Activated naive CD4-positive, alpha-beta T cell treated with anti-CD3 and anti-CD28 coated beads, Interleukin-2, amount 50 U/mL, for 16 hours (primary cell): ENCODE measurements around the gene DNAH14.

Experiments
- DNase-seq: peaks from one replicate; pipeline ENCODE4 v3.0.0-alpha.2; 2020

Gene DNAH14

GRCh38 chr1:225413708-225414375 is 484.4 kb downstream of the DNAH14 start:
- DNase-seq = no peak

- DNase-seq = no peak
Measured at GRCh38 chr1:225415307-225415706, 485.8 kb downstream of the DNAH14 start.

- no peak for DNase-seq
Measured at GRCh38 chr1:225415967-225416745, 486.7 kb downstream of the DNAH14 start.

GRCh38 chr1:225418059-225418458 is 488.6 kb downstream of the DNAH14 start:
- no peak for DNase-seq

- DNase-seq = no peak
Measured at GRCh38 chr1:225418598-225418997, 489.1 kb downstream of the DNAH14 start.

- no peak for DNase-seq
Measured at GRCh38 chr1:225422031-225422605, 492.6 kb downstream of the DNAH14 start.

GRCh38 chr1:225422795-225423517 is 493.5 kb downstream of the DNAH14 start:
- no peak for DNase-seq

- no peak for DNase-seq
Measured at GRCh38 chr1:225423518-225423855, 494.0 kb downstream of the DNAH14 start.

GRCh38 chr1:225424562-225425200 is 495.2 kb downstream of the DNAH14 start:
- no peak for DNase-seq

- no peak for DNase-seq
Measured at GRCh38 chr1:225425201-225425786, 495.8 kb downstream of the DNAH14 start.

- DNase-seq = peak; percentile 23
Measured at GRCh38 chr1:225426395-225427234, 497.1 kb downstream of the DNAH14 start.

GRCh38 chr1:225427235-225428067 is 498.0 kb downstream of the DNAH14 start, which contains the start of gene LBR:
TSS of gene LBR (minus strand) at chr1:225428038. CDS start at chr1:225424075, 3,963 bp downstream.
- DNase-seq = no peak

GRCh38 chr1:225428068-225428880 is 498.8 kb downstream of the DNAH14 start:
- DNase-seq = peak; percentile 91

GRCh38 chr1:225428881-225429455 is 499.5 kb downstream of the DNAH14 start:
- DNase-seq = no peak

GRCh38 chr1:225430301-225430700 is 500.8 kb downstream of the DNAH14 start:
- no peak for DNase-seq

GRCh38 chr1:225431081-225431863 is 501.8 kb downstream of the DNAH14 start:
- no peak for DNase-seq

GRCh38 chr1:225434046-225434445 is 504.6 kb downstream of the DNAH14 start:
- DNase-seq = no peak

- no peak for DNase-seq
Measured at GRCh38 chr1:225435076-225435475, 505.6 kb downstream of the DNAH14 start.
